H9 (cell line): ENCODE measurements around the gene MECR. TPM values are rescaled to one million over a fixed set of nuclear protein-coding genes. Genes with fewer than 3 reads are reported as not detected.

Experiments
- DNase-seq: peaks from one replicate; pipeline ENCODE4 v3.0.0-alpha.2; 2017
- H2AFZ ChIP-seq: one replicate; pipeline ENCODE4 v1.6.1; 2013; ENCODE audit warnings: mild to moderate bottlenecking, low read length, control low read depth, moderate library complexity
- H2AK5ac ChIP-seq: 2 replicates; pipeline ENCODE4 v1.6.1; 2013; ENCODE audit warnings: low read length, control low read depth, mixed read lengths; ENCODE audit not compliant: insufficient read length
- H2BK120ac ChIP-seq: one replicate; pipeline ENCODE4 v1.6.1; 2013; ENCODE audit warnings: low read depth, mild to moderate bottlenecking, low read length, control low read depth, inconsistent platforms; ENCODE audit not compliant: poor library complexity, severe bottlenecking
- H2BK12ac ChIP-seq: 2 replicates; pipeline ENCODE4 v1.6.1; 2013; ENCODE audit warnings: low read length, control low read depth, mixed read lengths, low read depth; ENCODE audit not compliant: insufficient read length
- H2BK15ac ChIP-seq: 2 replicates; pipeline ENCODE4 v1.6.1; 2013; ENCODE audit warnings: low read depth, low read length, control low read depth
- H2BK20ac ChIP-seq: one replicate; pipeline ENCODE4 v1.6.1; 2013; ENCODE audit warnings: low read depth, mild to moderate bottlenecking, low read length, control low read depth, inconsistent platforms; ENCODE audit not compliant: poor library complexity, severe bottlenecking
- H2BK5ac ChIP-seq: 2 replicates; pipeline ENCODE4 v1.6.1; 2013; ENCODE audit warnings: low read length, control low read depth, mixed read lengths; ENCODE audit not compliant: insufficient read length
- H3K14ac ChIP-seq: 2 replicates; pipeline ENCODE4 v1.6.1; 2013; ENCODE audit warnings: low read length, control low read depth; ENCODE audit not compliant: insufficient read depth
- H3K18ac ChIP-seq: 2 replicates; pipeline ENCODE4 v1.6.1; 2013; ENCODE audit warnings: low read depth, mild to moderate bottlenecking, mixed read lengths, low read length, control low read depth; ENCODE audit not compliant: insufficient read length
- H3K23ac ChIP-seq: 2 replicates; pipeline ENCODE4 v1.6.1; 2013; ENCODE audit warnings: low read length, control low read depth, mixed read lengths, low read depth; ENCODE audit not compliant: insufficient read length
- H3K23me2 ChIP-seq: 2 replicates; pipeline ENCODE4 v1.6.1; 2013; ENCODE audit warnings: low read depth, mild to moderate bottlenecking, mixed read lengths, low read length, control low read depth; ENCODE audit not compliant: insufficient read length, poor library complexity, severe bottlenecking
- H3K27ac ChIP-seq: 2 replicates; pipeline ENCODE4 v1.5.1; 2013; ENCODE audit warnings: low read length, control low read depth, mixed read lengths, low read depth; ENCODE audit not compliant: insufficient read length
- H3K27me3 ChIP-seq: 2 replicates; pipeline ENCODE4 v1.6.1; 2013; ENCODE audit warnings: low read length, control low read depth, inconsistent platforms; ENCODE audit not compliant: insufficient read depth
- H3K4ac ChIP-seq: 2 replicates; pipeline ENCODE4 v1.6.1; 2013; ENCODE audit warnings: low read depth, mild to moderate bottlenecking, control low read depth, inconsistent platforms, low read length, moderate library complexity
- H3K4me1 ChIP-seq: 2 replicates; pipeline ENCODE4 v1.6.1; 2013; ENCODE audit warnings: low read length, control low read depth, inconsistent platforms; ENCODE audit not compliant: insufficient read depth
- H3K4me2 ChIP-seq: 2 replicates; pipeline ENCODE4 v1.6.1; 2013; ENCODE audit warnings: low read length, control low read depth, mixed read lengths; ENCODE audit not compliant: insufficient read length, insufficient read depth
- H3K56ac ChIP-seq: 2 replicates; pipeline ENCODE4 v1.6.1; 2013; ENCODE audit warnings: low read depth, mild to moderate bottlenecking, mixed read lengths, low read length, control low read depth; ENCODE audit not compliant: insufficient read length
- H3K79me1 ChIP-seq: 2 replicates; pipeline ENCODE4 v1.6.1; 2013; ENCODE audit warnings: low read depth, mild to moderate bottlenecking, moderate library complexity, low read length, control low read depth, inconsistent platforms; ENCODE audit not compliant: insufficient read depth, poor library complexity, severe bottlenecking
- H3K79me2 ChIP-seq: 2 replicates; pipeline ENCODE4 v1.6.1; 2013; ENCODE audit warnings: low read length, control low read depth, inconsistent platforms; ENCODE audit not compliant: insufficient read depth
- H3K9ac ChIP-seq: 2 replicates; pipeline ENCODE4 v1.6.1; 2013; ENCODE audit warnings: low read length, control low read depth, mixed read lengths; ENCODE audit not compliant: insufficient read length; ENCODE audit errors: extremely low read depth
- H3K9me3 ChIP-seq: one replicate; pipeline ENCODE4 v1.6.1; 2013; ENCODE audit warnings: low read depth, low read length, inconsistent platforms; ENCODE audit not compliant: control insufficient read depth
- H3T11ph ChIP-seq: one replicate; pipeline ENCODE4 v1.6.1; 2013; ENCODE audit warnings: mild to moderate bottlenecking, low read length, control low read depth, inconsistent platforms
- H4K20me1 ChIP-seq: one replicate; pipeline ENCODE4 v1.6.1; 2013; ENCODE audit not compliant: control insufficient read depth, insufficient read length, insufficient read depth
- H4K5ac ChIP-seq: 2 replicates; pipeline ENCODE4 v1.6.1; 2013; ENCODE audit warnings: low read depth, mild to moderate bottlenecking, mixed read lengths, low read length, control low read depth; ENCODE audit not compliant: insufficient read length
- H4K8ac ChIP-seq: replicated peaks from 2 replicates; pipeline ENCODE4 v1.6.1; 2013; ENCODE audit warnings: low read length, control low read depth, mixed read lengths, low read depth; ENCODE audit not compliant: insufficient read length
- H4K91ac ChIP-seq: 2 replicates; pipeline ENCODE4 v1.6.1; 2013; ENCODE audit warnings: low read depth, mild to moderate bottlenecking, moderate library complexity, mixed read lengths, low read length, control low read depth; ENCODE audit not compliant: insufficient read length
- H3K27ac Mint-ChIP-seq, 3 experiments: 2 replicates in 2 of 3; 3 replicates in 1 of 3; pipeline ENCODE4 v1.8.0; 2020 to 2021; ENCODE audit warnings: mixed read lengths in 3 of 3, mild to moderate bottlenecking in 1 of 3, moderate library complexity in 1 of 3
- H3K27me3 Mint-ChIP-seq: 2 replicates; pipeline ENCODE4 v1.8.0; 2021; ENCODE audit warnings: low read depth, mild to moderate bottlenecking, moderate library complexity, mixed read lengths
- H3K36me3 Mint-ChIP-seq, 3 experiments: 2 replicates in 2 of 3; 3 replicates in 1 of 3; pipeline ENCODE4 v1.8.0; 2020 to 2021; ENCODE audit warnings: low read depth in 3 of 3, mixed read lengths in 3 of 3; ENCODE audit not compliant: insufficient read depth in 1 of 3
- H3K4me1 Mint-ChIP-seq, 2 experiments: 2 replicates each; pipeline ENCODE4 v1.8.0; 2020; ENCODE audit warnings: mixed read lengths in 2 of 2
- H3K4me3 Mint-ChIP-seq, 2 experiments: 2 replicates in 1 of 2; 3 replicates in 1 of 2; pipeline ENCODE4 v1.8.0; 2020 to 2021; ENCODE audit warnings: mild to moderate bottlenecking in 2 of 2, mixed read lengths in 2 of 2, moderate library complexity in 1 of 2
- H3K9me3 Mint-ChIP-seq, 2 experiments: 2 replicates in 1 of 2; 3 replicates in 1 of 2; pipeline ENCODE4 v1.8.0; 2020; ENCODE audit warnings: mild to moderate bottlenecking in 2 of 2, mixed read lengths in 2 of 2, moderate library complexity in 1 of 2
- WGBS: extraction: QIAGEN DNeasy Blood & Tissue Kit; methylation state at CpG from one replicate; pipeline ENCODE4 v1.1.7; 2013; ENCODE audit warnings: missing lambda C conversion rate, low lambda C conversion rate, mixed read lengths; ENCODE audit not compliant: insufficient read length; ENCODE audit errors: extremely low coverage; 5-methylcytosine and 5-hydroxymethylcytosine counted together
- total RNA-seq: library from RNA; stranded (reverse); gene quantifications from 2 replicates; pipeline ENCODE4 v1.2.1, GENCODE V29; 2021
- TF ChIP-seq, protein P1 (sequence below): fragments of 200-600 bp; sonication (generic); conservative IDR thresholded peaks from 3 replicates; pipeline ENCODE4 v1.8.0; 2021; ENCODE audit warnings: antibody characterized with exemption, mild to moderate bottlenecking

MECR gene
- total RNA-seq, 1 experiment from 2014 or later, result 30.9 TPM

DNA sequence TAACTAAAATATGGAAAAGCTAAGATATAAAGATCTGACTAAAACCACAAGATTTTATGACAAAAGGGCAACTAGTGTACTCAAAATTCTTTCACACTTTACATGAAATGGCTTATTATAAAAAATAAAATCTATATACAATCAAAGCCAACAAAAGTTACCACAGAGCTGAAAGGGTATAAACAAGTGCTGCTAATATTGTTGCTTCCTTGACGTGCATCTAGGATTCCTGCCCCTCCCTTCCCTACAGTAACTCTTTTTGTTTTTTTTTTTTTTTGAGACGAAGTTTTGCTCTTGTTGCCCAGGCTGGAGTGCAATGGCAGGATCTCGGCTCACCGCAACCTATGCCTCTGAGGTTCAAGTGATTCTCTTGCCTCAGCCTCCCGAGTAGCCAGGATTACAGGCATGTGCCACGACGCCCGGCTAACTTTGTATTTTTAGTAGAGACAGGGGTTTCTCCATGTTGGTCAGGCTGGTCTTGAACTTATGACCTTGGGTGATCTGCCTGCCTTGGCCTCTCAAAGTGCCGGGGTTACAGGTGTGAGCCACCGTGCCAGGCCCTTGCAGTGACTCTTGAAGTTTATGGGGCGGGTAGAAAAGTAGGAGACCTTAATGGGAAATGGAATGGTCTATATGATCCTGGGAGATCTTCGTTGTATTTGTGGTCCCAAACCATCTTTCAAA lies 53.6 kb downstream of the MECR start:
- Histone ChIP-seq H2AFZ (no peak overlapping the region), H3K79me2 (peaks cover 53% of the 10 kb centered on the region), H2BK120ac (no peak overlapping the region), H2BK5ac (no peak overlapping the region), H3K27ac (no peak overlapping the region), H3K4ac (no peak overlapping the region), H2BK12ac (no peak overlapping the region), H4K5ac (no peak overlapping the region), H2AK5ac (no peak overlapping the region), H3K4me1 (no peaks in the 10 kb centered on the region; the same call in 1 of the 2 replicates), H3K23ac (no peak overlapping the region), H4K8ac (no peak overlapping the region), H3K79me1 (peaks cover 8% of the 10 kb centered on the region), H3K18ac (no peak overlapping the region), H3K56ac (no peak overlapping the region), H2BK15ac (no peak overlapping the region), H3K9ac (no peak overlapping the region), H4K91ac (no peak overlapping the region), H3K4me2 (no peak overlapping the region), H3K9me3 (no peaks in the 10 kb centered on the region), H4K20me1 (no peaks in the 10 kb centered on the region), H3T11ph (no peak overlapping the region), H3K14ac (no peak overlapping the region), H3K27me3 (no peaks in the 10 kb centered on the region), H2BK20ac (no peak overlapping the region), H3K23me2 (peaks cover 6% of the 10 kb centered on the region)
- Mint-ChIP-seq H3K4me1 (peaks cover 33 to 34% of the 10 kb centered on the region in 2 experiments), H3K36me3 (peaks cover 29 to 53% (median 40%) of the 10 kb centered on the region in 3 experiments), H3K4me3 (no peak overlapping the region), H3K27me3 (no peaks in the 10 kb centered on the region), H3K9me3 (peaks cover 4 to 6% of the 10 kb centered on the region in 2 experiments; a peak in 3 of 5 replicates), H3K27ac (peak overlapping the region in 2 of 3 experiments; percentile 50 to 84; a peak in 3 of 7 replicates)
- TF ChIP-seq, protein P1, sequence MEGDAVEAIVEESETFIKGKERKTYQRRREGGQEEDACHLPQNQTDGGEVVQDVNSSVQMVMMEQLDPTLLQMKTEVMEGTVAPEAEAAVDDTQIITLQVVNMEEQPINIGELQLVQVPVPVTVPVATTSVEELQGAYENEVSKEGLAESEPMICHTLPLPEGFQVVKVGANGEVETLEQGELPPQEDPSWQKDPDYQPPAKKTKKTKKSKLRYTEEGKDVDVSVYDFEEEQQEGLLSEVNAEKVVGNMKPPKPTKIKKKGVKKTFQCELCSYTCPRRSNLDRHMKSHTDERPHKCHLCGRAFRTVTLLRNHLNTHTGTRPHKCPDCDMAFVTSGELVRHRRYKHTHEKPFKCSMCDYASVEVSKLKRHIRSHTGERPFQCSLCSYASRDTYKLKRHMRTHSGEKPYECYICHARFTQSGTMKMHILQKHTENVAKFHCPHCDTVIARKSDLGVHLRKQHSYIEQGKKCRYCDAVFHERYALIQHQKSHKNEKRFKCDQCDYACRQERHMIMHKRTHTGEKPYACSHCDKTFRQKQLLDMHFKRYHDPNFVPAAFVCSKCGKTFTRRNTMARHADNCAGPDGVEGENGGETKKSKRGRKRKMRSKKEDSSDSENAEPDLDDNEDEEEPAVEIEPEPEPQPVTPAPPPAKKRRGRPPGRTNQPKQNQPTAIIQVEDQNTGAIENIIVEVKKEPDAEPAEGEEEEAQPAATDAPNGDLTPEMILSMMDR, result no peak
- no CpG with 5 or more reads among the region's 12 CpGs for WGBS
- DNase-seq, result peak; percentile 24
